ENCODE measurements around the gene SMIM35.

Gene SMIM35

GRCh38 chr11:118000850-118001228 lies 85.9 kb downstream of the SMIM35 start:
- Histone ChIP-seq H3K27ac (ENCODE audit: low read depth, low read length) (no peak overlapping the region), H3K4me1 (ENCODE audit: control insufficient read depth, insufficient read depth, low read length) (peaks cover 8% of the 10 kb centered on the region; the same call in 1 of the 2 replicates), H3K9me3 (ENCODE audit: control insufficient read depth, insufficient read depth, low read depth, low read length) (peaks cover 5% of the 10 kb centered on the region; the same call in 1 of the 2 replicates), H3K36me3 (ENCODE audit: control insufficient read depth, insufficient read depth, low read length) (no peaks in the 10 kb centered on the region), H3K9ac (ENCODE audit: low read length) (no peak overlapping the region), H3K4me3 (ENCODE audit: low read depth, low read length) (no peak overlapping the region), H3K27me3 (ENCODE audit: control insufficient read depth, insufficient read depth, low read length) (no peaks in the 10 kb centered on the region; the same call in 1 of the 2 replicates)

DNA sequence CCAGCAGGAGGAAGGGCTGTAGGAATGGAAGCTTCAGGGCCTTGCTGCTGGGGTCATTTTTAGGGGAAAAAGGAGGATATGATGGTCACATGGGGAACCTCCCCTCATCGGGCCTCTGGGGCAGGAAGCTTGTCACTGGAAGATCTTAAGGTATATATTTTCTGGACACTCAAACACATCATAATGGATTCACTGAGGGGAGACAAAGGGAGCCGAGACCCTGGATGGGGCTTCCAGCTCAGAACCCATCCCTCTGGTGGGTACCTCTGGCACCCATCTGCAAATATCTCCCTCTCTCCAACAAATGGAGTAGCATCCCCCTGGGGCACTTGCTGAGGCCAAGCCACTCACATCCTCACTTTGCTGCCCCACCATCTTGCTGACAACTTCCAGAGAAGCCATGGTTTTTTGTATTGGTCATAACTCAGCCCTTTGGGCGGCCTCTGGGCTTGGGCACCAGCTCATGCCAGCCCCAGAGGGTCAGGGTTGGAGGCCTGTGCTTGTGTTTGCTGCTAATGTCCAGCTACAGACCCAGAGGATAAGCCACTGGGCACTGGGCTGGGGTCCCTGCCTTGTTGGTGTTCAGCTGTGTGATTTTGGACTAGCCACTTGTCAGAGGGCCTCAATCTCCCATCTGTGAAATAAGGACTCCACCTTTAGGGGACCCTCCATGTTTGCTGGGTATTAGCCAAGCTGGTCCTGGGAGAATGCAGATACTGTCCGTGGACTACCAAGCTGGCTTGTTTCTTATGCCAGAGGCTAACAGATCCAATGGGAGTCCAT lies 86.5 kb downstream of the SMIM35 start:
- peaks cover 5% of the 10 kb centered on the region; the same call in 1 of the 2 replicates for H3K9me3 ChIP-seq (ENCODE audit: control insufficient read depth, insufficient read depth, low read depth, low read length)
- no peak overlapping the region for H3K9ac ChIP-seq (ENCODE audit: low read length)
- no peak overlapping the region for H3K27ac ChIP-seq (ENCODE audit: low read depth, low read length)
- no peaks in the 10 kb centered on the region for H3K36me3 ChIP-seq (ENCODE audit: control insufficient read depth, insufficient read depth, low read length)
- no peaks in the 10 kb centered on the region; the same call in 1 of the 2 replicates for H3K27me3 ChIP-seq (ENCODE audit: control insufficient read depth, insufficient read depth, low read length)
- peaks cover 8% of the 10 kb centered on the region; the same call in 1 of the 2 replicates for H3K4me1 ChIP-seq (ENCODE audit: control insufficient read depth, insufficient read depth, low read length)
- H3K4me3 ChIP-seq (ENCODE audit: low read depth, low read length), result no peak overlapping the region

DNA sequence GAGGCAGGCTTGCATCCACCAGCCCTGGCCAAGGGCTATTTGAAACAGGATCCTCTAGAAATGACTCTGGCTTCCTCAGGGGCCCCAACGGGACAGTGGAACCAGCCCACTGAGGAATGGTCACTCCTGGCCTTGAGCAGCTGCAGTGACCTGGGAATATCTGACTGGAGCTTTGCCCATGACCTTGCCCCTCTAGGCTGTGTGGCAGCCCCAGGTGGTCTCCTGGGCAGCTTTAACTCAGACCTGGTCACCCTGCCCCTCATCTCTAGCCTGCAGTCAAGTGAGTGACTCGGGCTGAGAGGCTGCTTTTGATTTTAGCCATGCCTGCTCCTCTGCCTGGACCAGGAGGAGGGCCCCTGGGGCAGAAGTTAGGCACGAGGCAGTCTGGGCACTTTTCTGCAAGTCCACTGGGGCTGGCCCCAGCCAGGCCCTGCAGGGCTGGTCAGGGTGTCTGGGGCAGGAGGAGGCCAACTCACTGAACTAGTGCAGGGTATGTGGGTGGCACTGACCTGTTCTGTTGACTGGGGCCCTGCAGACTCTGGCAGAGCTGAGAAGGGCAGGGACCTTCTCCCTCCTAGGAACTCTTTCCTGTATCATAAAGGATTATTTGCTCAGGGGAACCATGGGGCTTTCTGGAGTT lies 87.3 kb downstream of the SMIM35 start:
- Histone ChIP-seq H3K36me3 (ENCODE audit: control insufficient read depth, insufficient read depth, low read length) (no peaks in the 10 kb centered on the region), H3K4me1 (ENCODE audit: control insufficient read depth, insufficient read depth, low read length) (peaks cover 9% of the 10 kb centered on the region), H3K9ac (ENCODE audit: low read length) (no peak overlapping the region)

GRCh38 chr11:117998664-117999353 lies 88.0 kb downstream of the SMIM35 start:
- Histone ChIP-seq H3K9me3 (ENCODE audit: control insufficient read depth, insufficient read depth, low read depth, low read length) (peaks cover 2% of the 10 kb centered on the region; the same call in 1 of the 2 replicates), H3K4me1 (ENCODE audit: control insufficient read depth, insufficient read depth, low read length) (peaks cover 16% of the 10 kb centered on the region), H3K27me3 (ENCODE audit: control insufficient read depth, insufficient read depth, low read length) (no peaks in the 10 kb centered on the region), H3K4me3 (ENCODE audit: low read depth, low read length) (no peak overlapping the region), H3K27ac (ENCODE audit: low read depth, low read length) (no peak overlapping the region), H3K36me3 (ENCODE audit: control insufficient read depth, insufficient read depth, low read length) (no peaks in the 10 kb centered on the region), H3K9ac (ENCODE audit: low read length) (no peak overlapping the region)

More for the DNA sequence above, 87.3 kb downstream of the SMIM35 start:
- Histone ChIP-seq H3K9me3 (ENCODE audit: control insufficient read depth, insufficient read depth, low read depth, low read length) (peaks cover 5% of the 10 kb centered on the region; the same call in 1 of the 2 replicates), H3K27me3 (ENCODE audit: control insufficient read depth, insufficient read depth, low read length) (no peaks in the 10 kb centered on the region), H3K4me3 (ENCODE audit: low read depth, low read length) (no peak overlapping the region), H3K27ac (ENCODE audit: low read depth, low read length) (no peak overlapping the region)

DNA sequence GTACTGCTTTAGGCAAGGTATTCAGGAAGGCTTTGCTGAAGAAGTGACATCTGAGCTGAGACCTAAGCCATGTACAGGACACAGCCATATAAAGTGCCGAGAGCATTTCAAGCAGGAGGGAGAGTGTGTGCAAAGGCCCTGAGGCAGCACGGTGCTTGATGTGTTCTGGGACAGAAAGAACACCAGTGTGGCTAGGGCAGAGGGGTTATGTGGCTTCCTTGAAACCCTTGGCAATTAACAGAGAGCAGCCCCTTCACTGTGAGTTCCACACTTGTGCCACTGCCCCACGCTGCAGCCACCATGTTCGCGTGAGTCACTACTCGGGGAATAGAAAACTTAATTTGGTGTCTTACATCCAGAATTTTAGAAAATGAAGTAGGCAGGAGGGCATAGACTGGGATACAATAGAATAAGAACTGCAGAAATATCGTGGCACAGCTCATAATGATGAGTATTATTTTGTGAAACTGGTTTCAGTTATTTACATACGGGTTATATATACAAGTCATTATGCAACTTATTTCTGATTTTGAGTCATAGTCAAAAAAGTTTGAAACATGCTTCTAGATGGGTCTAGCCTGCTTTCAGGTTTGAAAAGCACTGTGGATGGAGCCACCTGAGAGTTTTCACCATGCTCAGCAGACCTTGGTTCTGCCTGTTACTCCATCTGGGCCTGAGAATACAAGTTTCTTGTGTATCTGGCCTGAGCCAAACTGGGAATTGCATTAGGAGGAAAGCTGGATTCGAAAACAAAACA lies 88.8 kb downstream of the SMIM35 start:
- Histone ChIP-seq H3K27ac (ENCODE audit: low read depth, low read length) (no peak overlapping the region), H3K4me1 (ENCODE audit: control insufficient read depth, insufficient read depth, low read length) (peaks cover 16% of the 10 kb centered on the region), H3K36me3 (ENCODE audit: control insufficient read depth, insufficient read depth, low read length) (no peaks in the 10 kb centered on the region), H3K27me3 (ENCODE audit: control insufficient read depth, insufficient read depth, low read length) (no peaks in the 10 kb centered on the region), H3K9me3 (ENCODE audit: control insufficient read depth, insufficient read depth, low read depth, low read length) (no peaks in the 10 kb centered on the region), H3K4me3 (ENCODE audit: low read depth, low read length) (no peak overlapping the region), H3K9ac (ENCODE audit: low read length) (no peak overlapping the region)

DNA sequence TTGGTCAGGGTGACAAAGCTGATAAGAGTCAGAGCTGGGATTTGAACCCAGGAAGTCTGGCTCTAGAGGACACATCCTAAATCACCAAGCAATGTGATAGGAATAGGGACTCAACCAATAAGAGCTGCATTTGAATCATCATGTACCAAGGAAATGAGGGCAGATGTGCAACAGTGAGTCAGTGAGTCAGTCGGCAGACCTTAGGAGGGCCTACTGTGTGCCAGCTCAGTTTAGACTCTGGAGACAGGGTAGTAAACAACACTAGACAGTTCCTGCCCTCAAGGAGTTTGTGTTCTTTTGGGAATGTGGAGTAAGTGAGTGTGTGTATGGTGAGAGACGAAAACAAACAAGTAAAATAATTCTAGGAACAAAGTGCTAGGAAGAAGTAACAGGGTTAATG lies 89.4 kb downstream of the SMIM35 start:
- Histone ChIP-seq H3K4me1 (ENCODE audit: control insufficient read depth, insufficient read depth, low read length) (peaks cover 11% of the 10 kb centered on the region), H3K9me3 (ENCODE audit: control insufficient read depth, insufficient read depth, low read depth, low read length) (no peaks in the 10 kb centered on the region), H3K9ac (ENCODE audit: low read length) (no peak overlapping the region), H3K4me3 (ENCODE audit: low read depth, low read length) (no peak overlapping the region), H3K36me3 (ENCODE audit: control insufficient read depth, insufficient read depth, low read length) (no peaks in the 10 kb centered on the region), H3K27me3 (ENCODE audit: control insufficient read depth, insufficient read depth, low read length) (no peaks in the 10 kb centered on the region), H3K27ac (ENCODE audit: low read depth, low read length) (no peak overlapping the region)

DNA sequence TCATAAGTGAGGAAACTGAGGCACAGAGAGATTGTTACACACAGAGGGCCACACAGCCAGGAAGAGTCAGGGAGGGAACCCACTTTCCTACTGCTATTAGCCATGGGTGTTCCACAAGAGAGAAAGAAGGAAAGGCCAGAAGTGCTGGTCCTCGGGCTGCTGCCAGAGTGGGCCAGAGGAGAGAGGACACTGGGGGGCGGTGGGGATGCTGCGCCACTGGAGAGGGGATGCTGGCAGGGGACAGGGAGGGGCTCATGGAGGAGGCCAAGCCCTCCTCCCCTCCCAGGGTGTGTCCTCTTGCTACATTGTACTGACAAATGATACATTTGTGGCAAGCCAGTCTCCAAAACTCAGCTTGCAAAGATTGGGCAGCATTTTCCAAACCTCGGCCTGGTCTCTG lies 90.7 kb downstream of the SMIM35 start:
- H3K36me3 ChIP-seq (ENCODE audit: control insufficient read depth, insufficient read depth, low read length), result no peaks in the 10 kb centered on the region
- no peaks in the 10 kb centered on the region for H3K27me3 ChIP-seq (ENCODE audit: control insufficient read depth, insufficient read depth, low read length)
- H3K9ac ChIP-seq (ENCODE audit: low read length), result no peak overlapping the region
- peaks cover 9% of the 10 kb centered on the region for H3K4me1 ChIP-seq (ENCODE audit: control insufficient read depth, insufficient read depth, low read length)
- no peak overlapping the region for H3K27ac ChIP-seq (ENCODE audit: low read depth, low read length)
- no peak overlapping the region for H3K4me3 ChIP-seq (ENCODE audit: low read depth, low read length)
- no peaks in the 10 kb centered on the region for H3K9me3 ChIP-seq (ENCODE audit: control insufficient read depth, insufficient read depth, low read depth, low read length)

- no peak overlapping the region for H3K27ac ChIP-seq (ENCODE audit: low read depth, low read length)
- H3K27me3 ChIP-seq (ENCODE audit: control insufficient read depth, insufficient read depth, low read length), result no peaks in the 10 kb centered on the region
These were observed 91.3 kb downstream of the SMIM35 start for GRCh38 chr11:117995472-117995871.

DNA sequence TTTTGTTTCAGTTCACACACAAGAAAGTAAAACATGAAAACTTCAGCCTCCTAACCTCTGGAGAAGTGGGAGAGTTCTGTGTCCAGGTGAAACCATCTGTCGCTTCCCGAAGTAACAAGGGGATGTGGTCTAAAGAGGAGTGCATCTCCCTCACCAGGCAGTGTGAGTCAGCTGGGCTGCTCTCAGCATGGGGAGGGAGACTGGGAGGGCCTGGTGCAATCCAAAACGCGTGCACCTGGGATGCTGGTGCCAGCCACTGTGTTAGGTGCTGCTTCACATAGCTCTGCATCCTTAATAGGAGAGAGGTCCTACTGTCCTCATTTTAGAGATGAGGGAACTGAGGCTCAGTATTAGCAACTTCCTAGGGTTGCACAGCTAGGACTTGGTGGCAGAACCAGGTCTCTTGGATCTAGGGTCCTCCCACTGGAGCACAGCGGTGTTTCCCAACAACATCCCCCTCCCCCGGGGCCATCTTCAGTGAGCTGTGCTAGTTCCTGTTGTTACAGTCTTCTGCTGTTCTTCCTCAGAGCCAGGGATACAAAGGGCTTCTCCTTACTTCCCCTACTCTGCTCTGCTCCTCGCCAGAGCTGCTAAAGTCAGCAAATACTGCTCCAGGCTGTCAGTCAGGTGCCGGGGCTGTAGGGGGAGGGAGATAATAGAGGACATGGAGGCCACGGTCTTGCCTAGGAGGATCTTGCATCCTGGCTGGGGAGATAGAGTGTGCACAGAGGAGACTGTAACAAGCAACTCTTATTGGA lies 92.6 kb downstream of the SMIM35 start:
- H3K9me3 ChIP-seq (ENCODE audit: control insufficient read depth, insufficient read depth, low read depth, low read length), result no peaks in the 10 kb centered on the region
- no peak overlapping the region for H3K4me3 ChIP-seq (ENCODE audit: low read depth, low read length)
- peaks cover 5% of the 10 kb centered on the region for H3K27me3 ChIP-seq (ENCODE audit: control insufficient read depth, insufficient read depth, low read length)
- no peak overlapping the region for H3K27ac ChIP-seq (ENCODE audit: low read depth, low read length)
- H3K9ac ChIP-seq (ENCODE audit: low read length), result no peak overlapping the region
- H3K36me3 ChIP-seq (ENCODE audit: control insufficient read depth, insufficient read depth, low read length), result no peaks in the 10 kb centered on the region
- peaks cover 9% of the 10 kb centered on the region for H3K4me1 ChIP-seq (ENCODE audit: control insufficient read depth, insufficient read depth, low read length)

More at GRCh38 chr11:117995472-117995871, 91.3 kb downstream of the SMIM35 start:
- Histone ChIP-seq H3K9me3 (ENCODE audit: control insufficient read depth, insufficient read depth, low read depth, low read length) (no peaks in the 10 kb centered on the region), H3K36me3 (ENCODE audit: control insufficient read depth, insufficient read depth, low read length) (no peaks in the 10 kb centered on the region), H3K4me1 (ENCODE audit: control insufficient read depth, insufficient read depth, low read length) (peaks cover 9% of the 10 kb centered on the region), H3K4me3 (ENCODE audit: low read depth, low read length) (no peak overlapping the region), H3K9ac (ENCODE audit: low read length) (no peak overlapping the region)

GRCh38 chr11:117992620-117993019 lies 94.1 kb downstream of the SMIM35 start:
- peaks cover 9% of the 10 kb centered on the region for H3K4me1 ChIP-seq (ENCODE audit: control insufficient read depth, insufficient read depth, low read length)
- peaks cover 17% of the 10 kb centered on the region for H3K27me3 ChIP-seq (ENCODE audit: control insufficient read depth, insufficient read depth, low read length)
- no peak overlapping the region for H3K9ac ChIP-seq (ENCODE audit: low read length)
- H3K9me3 ChIP-seq (ENCODE audit: control insufficient read depth, insufficient read depth, low read depth, low read length), result no peaks in the 10 kb centered on the region
- no peak overlapping the region for H3K4me3 ChIP-seq (ENCODE audit: low read depth, low read length)
- no peaks in the 10 kb centered on the region for H3K36me3 ChIP-seq (ENCODE audit: control insufficient read depth, insufficient read depth, low read length)
- H3K27ac ChIP-seq (ENCODE audit: low read depth, low read length), result no peak overlapping the region
